ENCODE measurements around the gene CPEB4. TPM values are rescaled to one million over a fixed set of nuclear protein-coding genes. Genes with fewer than 3 reads are reported as not detected.

CPEB4 gene
- total RNA-seq, 1 donor from 2014 or later = 27.9 TPM

DNA sequence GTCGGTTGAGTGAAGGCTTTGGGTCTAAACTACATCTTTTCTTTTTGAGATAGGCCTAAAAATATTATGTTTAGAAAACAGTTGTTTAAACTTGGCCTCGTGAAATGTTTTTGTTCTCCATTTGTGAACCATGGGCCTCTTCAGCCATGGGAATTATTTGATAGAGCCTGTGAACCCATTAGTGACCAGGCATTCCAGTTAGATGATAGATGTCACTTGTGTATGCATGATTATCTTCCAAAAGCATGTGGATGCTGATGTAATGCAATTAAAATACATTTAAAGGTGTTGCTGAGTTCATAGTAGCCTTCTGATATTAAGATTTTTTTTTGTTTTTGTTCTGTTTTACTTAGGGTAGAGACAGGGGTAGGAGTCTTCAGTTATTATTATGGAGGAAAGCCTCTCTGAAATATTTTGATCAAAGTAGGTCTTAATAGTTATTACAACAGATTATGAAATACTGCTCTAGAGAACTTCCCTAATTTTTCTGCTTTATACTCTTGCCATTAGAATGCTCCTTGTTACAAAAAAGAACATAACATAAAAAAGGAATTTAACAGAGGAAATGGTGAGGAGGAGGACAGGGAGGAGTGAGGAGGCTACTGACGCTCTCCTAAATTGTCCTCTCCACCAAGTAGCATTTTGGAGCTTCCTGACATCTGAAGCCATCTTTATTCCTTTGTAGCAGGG lies 32.9 kb downstream of the CPEB4 start:
- TF ChIP-seq, protein P1, sequence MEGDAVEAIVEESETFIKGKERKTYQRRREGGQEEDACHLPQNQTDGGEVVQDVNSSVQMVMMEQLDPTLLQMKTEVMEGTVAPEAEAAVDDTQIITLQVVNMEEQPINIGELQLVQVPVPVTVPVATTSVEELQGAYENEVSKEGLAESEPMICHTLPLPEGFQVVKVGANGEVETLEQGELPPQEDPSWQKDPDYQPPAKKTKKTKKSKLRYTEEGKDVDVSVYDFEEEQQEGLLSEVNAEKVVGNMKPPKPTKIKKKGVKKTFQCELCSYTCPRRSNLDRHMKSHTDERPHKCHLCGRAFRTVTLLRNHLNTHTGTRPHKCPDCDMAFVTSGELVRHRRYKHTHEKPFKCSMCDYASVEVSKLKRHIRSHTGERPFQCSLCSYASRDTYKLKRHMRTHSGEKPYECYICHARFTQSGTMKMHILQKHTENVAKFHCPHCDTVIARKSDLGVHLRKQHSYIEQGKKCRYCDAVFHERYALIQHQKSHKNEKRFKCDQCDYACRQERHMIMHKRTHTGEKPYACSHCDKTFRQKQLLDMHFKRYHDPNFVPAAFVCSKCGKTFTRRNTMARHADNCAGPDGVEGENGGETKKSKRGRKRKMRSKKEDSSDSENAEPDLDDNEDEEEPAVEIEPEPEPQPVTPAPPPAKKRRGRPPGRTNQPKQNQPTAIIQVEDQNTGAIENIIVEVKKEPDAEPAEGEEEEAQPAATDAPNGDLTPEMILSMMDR (IDR thresholded peaks at IDR 0.05; ENCODE audit: insufficient read depth, low read length, severe bottlenecking) = no peak
- no peak for FAIRE-seq
- Histone ChIP-seq H3K27me3 (ENCODE audit: control insufficient read depth, insufficient read depth, low read length) (no peaks in the 10 kb centered on the region), H3K4me3 (ENCODE audit: low read depth, low read length) (no peak overlapping the region), H3K36me3 (ENCODE audit: control insufficient read depth, insufficient read depth, low read length) (no peaks in the 10 kb centered on the region)
- no peak for DNase-seq (ENCODE audit: low read depth)

DNA sequence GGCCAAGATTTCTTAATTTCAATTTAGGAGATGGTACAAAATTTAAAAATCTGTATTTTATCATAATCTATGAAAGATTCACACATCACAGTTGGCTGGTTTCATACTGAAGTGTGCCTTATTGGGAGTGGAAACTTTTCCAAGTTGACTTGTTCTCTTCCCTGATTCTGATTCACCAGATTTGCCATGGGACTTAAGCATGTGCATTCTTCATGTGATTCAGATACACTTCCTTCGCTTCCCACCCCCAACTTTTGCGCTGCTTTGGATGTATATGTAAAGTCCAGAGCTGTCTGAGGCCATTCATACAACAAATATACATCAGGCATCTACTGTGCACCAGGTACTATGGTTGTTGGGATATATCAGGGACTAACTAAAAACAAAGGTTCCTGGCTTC lies 34.4 kb downstream of the CPEB4 start:
- FAIRE-seq (no peak), DNase-seq (ENCODE audit: low read depth) (no peak)

DNA sequence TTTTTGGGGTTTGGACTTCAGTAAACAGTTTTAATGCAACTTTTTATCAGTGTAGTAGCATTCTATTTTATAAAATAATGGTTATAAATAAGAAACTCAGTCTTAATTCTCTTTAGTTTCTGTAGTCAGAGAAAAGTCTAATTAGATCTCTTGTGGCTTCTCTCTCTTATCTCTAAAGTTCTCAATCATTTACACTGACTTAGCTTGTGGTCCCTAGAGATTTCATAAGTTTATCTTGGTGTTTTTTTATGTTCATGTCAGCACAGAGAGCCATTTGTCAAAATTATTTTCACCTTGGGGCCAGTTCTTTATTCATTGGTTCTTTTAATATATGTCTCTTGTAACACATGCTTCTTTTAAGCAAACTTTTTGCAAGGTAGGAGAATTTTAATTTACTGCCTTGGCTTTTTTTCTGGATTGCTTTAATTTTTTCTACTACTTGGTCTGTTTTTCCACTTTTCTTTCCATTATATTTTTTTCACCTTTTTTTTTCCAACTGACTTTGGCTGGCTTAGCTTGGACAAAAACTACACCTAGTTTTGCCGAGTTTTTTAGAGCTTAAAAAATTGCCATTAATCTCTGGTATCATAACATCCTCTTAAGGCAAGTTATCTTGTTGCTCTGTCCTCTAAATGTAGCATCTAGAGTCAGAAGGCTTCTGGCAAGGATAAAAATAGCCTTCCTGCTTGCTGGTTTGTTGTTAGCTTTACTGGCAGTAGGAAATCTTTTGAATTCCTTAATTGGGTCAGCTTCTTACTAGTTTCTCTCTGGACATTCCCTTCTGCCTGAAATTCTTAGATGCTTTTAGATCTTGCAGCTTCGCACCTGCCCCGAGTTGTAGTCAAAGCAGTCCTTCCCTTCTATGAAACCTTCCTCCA lies 35.3 kb downstream of the CPEB4 start:
- DNase-seq (ENCODE audit: low read depth) (no peak), FAIRE-seq (no peak)
- TF ChIP-seq, protein P1 (IDR thresholded peaks at IDR 0.05; ENCODE audit: insufficient read depth, low read length, severe bottlenecking) = no peak

More for the DNA sequence above, 34.4 kb downstream of the CPEB4 start:
- TF ChIP-seq, protein P1 (IDR thresholded peaks at IDR 0.05; ENCODE audit: insufficient read depth, low read length, severe bottlenecking) = no peak
- H3K4me3 ChIP-seq (ENCODE audit: low read depth, low read length) = no peak overlapping the region
- no peaks in the 10 kb centered on the region for H3K36me3 ChIP-seq (ENCODE audit: control insufficient read depth, insufficient read depth, low read length)
- H3K27me3 ChIP-seq (ENCODE audit: control insufficient read depth, insufficient read depth, low read length) = no peaks in the 10 kb centered on the region

DNA sequence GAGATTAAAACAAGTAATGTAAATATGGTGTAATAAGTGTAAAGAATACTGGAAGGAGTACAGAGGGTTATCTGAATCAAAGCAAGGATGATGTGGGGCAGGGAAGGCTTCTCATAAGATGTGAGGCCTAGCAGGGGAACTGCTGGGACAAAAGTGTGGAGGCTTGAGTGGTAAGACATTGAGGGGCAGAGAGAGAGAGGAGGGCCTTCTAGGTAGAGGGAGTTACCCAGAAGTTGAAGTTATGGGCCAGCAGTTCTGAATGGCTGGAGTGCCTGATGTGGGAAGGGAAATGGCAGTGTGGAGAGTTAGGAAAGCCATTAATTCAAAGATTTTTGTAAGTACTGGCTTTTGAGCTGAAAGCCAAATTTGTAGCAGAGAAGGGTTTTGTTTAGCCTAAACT lies 36.8 kb downstream of the CPEB4 start:
- DNase-seq (ENCODE audit: low read depth) (no peak), FAIRE-seq (no peak)
- TF ChIP-seq, protein P1 (IDR thresholded peaks at IDR 0.05; ENCODE audit: insufficient read depth, low read length, severe bottlenecking) = no peak
- no peaks in the 10 kb centered on the region for H3K27me3 ChIP-seq (ENCODE audit: control insufficient read depth, insufficient read depth, low read length)
- no peaks in the 10 kb centered on the region for H3K36me3 ChIP-seq (ENCODE audit: control insufficient read depth, insufficient read depth, low read length)
- H3K4me3 ChIP-seq (ENCODE audit: low read depth, low read length) = no peak overlapping the region

More for the DNA sequence above, 35.3 kb downstream of the CPEB4 start:
- no peaks in the 10 kb centered on the region for H3K36me3 ChIP-seq (ENCODE audit: control insufficient read depth, insufficient read depth, low read length)
- no peaks in the 10 kb centered on the region for H3K27me3 ChIP-seq (ENCODE audit: control insufficient read depth, insufficient read depth, low read length)
- H3K4me3 ChIP-seq (ENCODE audit: low read depth, low read length) = no peak overlapping the region

DNA sequence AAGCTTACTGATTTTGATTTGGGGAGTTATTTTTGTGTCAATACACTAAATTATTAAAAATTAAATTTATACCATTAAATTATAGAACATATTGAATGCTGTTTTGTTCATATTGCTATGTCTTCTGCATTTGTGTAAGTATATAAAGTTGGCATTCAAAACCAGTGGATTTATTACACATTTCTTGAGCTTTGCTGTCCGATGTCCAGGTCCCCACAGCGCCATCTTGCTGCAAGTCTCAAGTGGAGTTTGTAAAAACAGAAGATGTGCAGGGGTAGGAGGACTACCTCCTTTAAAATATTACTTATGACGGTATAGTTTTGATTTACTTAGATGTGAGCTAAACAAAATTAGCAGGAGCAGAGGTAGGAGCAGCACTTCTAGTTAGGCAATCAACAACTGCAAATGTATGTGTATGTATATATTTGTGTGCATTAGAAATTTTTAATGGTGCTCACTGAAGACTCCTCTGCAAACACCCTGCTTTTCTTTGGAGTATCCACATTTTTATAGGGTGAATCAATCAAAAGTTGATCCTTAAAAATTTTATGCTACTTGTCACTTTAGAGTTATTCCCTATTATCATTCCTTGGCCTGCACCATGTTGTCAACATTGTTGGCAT lies 37.4 kb downstream of the CPEB4 start:
- FAIRE-seq = no peak
- Histone ChIP-seq H3K27me3 (ENCODE audit: control insufficient read depth, insufficient read depth, low read length) (no peaks in the 10 kb centered on the region), H3K4me3 (ENCODE audit: low read depth, low read length) (no peak overlapping the region), H3K36me3 (ENCODE audit: control insufficient read depth, insufficient read depth, low read length) (no peaks in the 10 kb centered on the region)
- peak; percentile 51 for DNase-seq (ENCODE audit: low read depth)
- TF ChIP-seq, protein P1 (IDR thresholded peaks at IDR 0.05; ENCODE audit: insufficient read depth, low read length, severe bottlenecking) = peak; percentile 51

All from bronchial epithelial cell (primary cell).